Measurements from ENCODE around the gene SLC50A1. TPM values are rescaled to one million over a fixed set of nuclear protein-coding genes. Genes with fewer than 3 reads are reported as not detected.

Gene SLC50A1
- total and polyA plus RNA-seq, 2 of the 8 experiments (the other 6 are each of a cell fraction or from before 2014, with no cell fraction given): 36.5 to 90.8 TPM

- H3K27ac ChIP-seq (ENCODE audit: low read depth, low read length): peak within 1 kb of the TSS; percentile 28; the same call in 1 of the 2 replicates
- peak within 1 kb of the TSS; percentile 60 to 73 (median 67); a peak in 6 of 7 replicates for H3K9ac ChIP-seq (replicated peaks in 1 of 4; ENCODE audit: extremely low read depth in 1 of 4, low read depth in 3 of 4, low read length in 3 of 4)
- H3K9me3 ChIP-seq (ENCODE audit: insufficient read depth in 2 of 2, low read depth in 1 of 2, low read length in 1 of 2): no peaks in the 10 kb centered on the region
- H2BK20ac ChIP-seq (ENCODE audit: low read length): no peak within 1 kb of the TSS
- peak within 1 kb of the TSS; percentile 68 for H4K5ac ChIP-seq (ENCODE audit: insufficient read length, low read depth, low read length)
- H4K8ac ChIP-seq (ENCODE audit: extremely low read depth, insufficient read depth, low read length): peak within 1 kb of the TSS; percentile 88
- no peaks in the 10 kb centered on the region; a peak in 1 of 8 replicates for H3K36me3 ChIP-seq (ENCODE audit: control insufficient read depth in 2 of 4, insufficient read depth in 4 of 4, low read length in 3 of 4)
- DNase-seq (ENCODE audit: low read depth in 1 of 2, low spot score in 2 of 2) (peak in 1 of 2 experiments; percentile 90), FAIRE-seq (no peak)
- peak within 1 kb of the TSS; percentile 91 for H2AFZ ChIP-seq (ENCODE audit: low read length)
- no peak within 1 kb of the TSS for H2BK120ac ChIP-seq (replicated peaks; ENCODE audit: low read depth, low read length)
- peaks cover 10% of the 10 kb centered on the region; the same call in 1 of the 2 replicates for H3K23me2 ChIP-seq (ENCODE audit: low read depth, low read length)
- H3K23ac ChIP-seq (ENCODE audit: insufficient read length): no peak within 1 kb of the TSS
- H2AK5ac ChIP-seq (ENCODE audit: low read depth, low read length): no peak within 1 kb of the TSS; the same call in 1 of the 2 replicates
- peak within 1 kb of the TSS; percentile 72 to 89 for H3K4me2 ChIP-seq (ENCODE audit: insufficient read depth in 1 of 2, low read depth in 2 of 2, low read length in 2 of 2)
- H3K56ac ChIP-seq (replicated peaks; ENCODE audit: insufficient read length, low read depth, low read length): peak within 1 kb of the TSS; percentile 36
- H3K79me2 ChIP-seq (ENCODE audit: control insufficient read depth in 1 of 2, insufficient read depth in 2 of 2, low read length in 2 of 2): peaks cover 0 to 2% of the 10 kb centered on the region in 2 experiments; a peak in 1 of 4 replicates
- H2BK12ac ChIP-seq (ENCODE audit: low read depth, low read length): no peak within 1 kb of the TSS; the same call in 1 of the 2 replicates
- CTCF ChIA-PET (ENCODE audit: partially characterized antibody): interaction anchor here (0.5 to 14.2 kb wide), 3 partner anchors 30 to 232 kb away, joined by 4 to 187 read pairs (median 4); partner anchors contain the start of genes KRTCAP2 and TRIM46
- H3K4ac ChIP-seq (replicated peaks; ENCODE audit: insufficient read length, low read depth, low read length): peak within 1 kb of the TSS; percentile 50
- WGBS, 2 experiments (ENCODE audit: extremely low coverage in 1 of 2, insufficient coverage in 1 of 2, insufficient read length in 1 of 2, insufficient replicate concordance in 2 of 2, low coverage in 1 of 2, low lambda C conversion rate in 2 of 2, missing lambda C conversion rate in 1 of 2): 3% methylated on average over 42 of the region's 42 CpGs; no CpG with 5 or more reads in 1 of the 2 experiments
- peak within 1 kb of the TSS; percentile 67 for H4K91ac ChIP-seq (replicated peaks; ENCODE audit: insufficient read length, low read length)
- no peaks in the 10 kb centered on the region; the same call in 1 of the 2 replicates for H3K79me1 ChIP-seq (ENCODE audit: low read depth, low read length)
- peak within 1 kb of the TSS; percentile 70 to 96 (median 92) for H3K4me3 ChIP-seq (ENCODE audit: extremely low read depth in 1 of 4, insufficient read depth in 2 of 4, low read depth in 3 of 4, low read length in 4 of 4)
- POLR2A ChIA-PET (ENCODE audit: partially characterized antibody): interaction anchor here (0.9 to 1.0 kb wide), 2 partner anchors 9 to 33 kb away, joined by 4 to 8 read pairs; partner anchors contain the start of gene KRTCAP2
- no peaks in the 10 kb centered on the region for H3K27me3 ChIP-seq (replicated peaks in 1 of 4; ENCODE audit: control insufficient read depth in 3 of 4, extremely low read depth in 1 of 4, insufficient read depth in 3 of 4, low read length in 3 of 4)
- H2BK5ac ChIP-seq (ENCODE audit: low read depth, low read length): peak within 1 kb of the TSS; percentile 80
- H3K4me1 ChIP-seq (replicated peaks in 1 of 4; ENCODE audit: control insufficient read depth in 3 of 4, insufficient read depth in 4 of 4, low read length in 3 of 4): peaks cover 0 to 8% (median 7%) of the 10 kb centered on the region in 4 experiments; a peak in 4 of 7 replicates
- H4K20me1 ChIP-seq (replicated peaks in 1 of 2; ENCODE audit: control insufficient read depth in 1 of 2, insufficient read depth in 2 of 2, low read length in 2 of 2): no peaks in the 10 kb centered on the region
- H3K14ac ChIP-seq (ENCODE audit: insufficient read length): no peak within 1 kb of the TSS
- peak within 1 kb of the TSS; percentile 48; the same call in 1 of the 2 replicates for H3K18ac ChIP-seq (ENCODE audit: extremely low read depth, low read length)
- 0 out of 2 replicates have a peak within 1 kb of the TSS, but pooled peaks have one; percentile 61 for H2BK15ac ChIP-seq (ENCODE audit: low read length)
- no peak for TF ChIP-seq SIRT6 (IDR thresholded peaks at IDR 0.05; ENCODE audit: low read length)
- TF ChIP-seq CTBP2 (IDR thresholded peaks at IDR 0.05; ENCODE audit: borderline replicate concordance, insufficient read depth, insufficient read length, low read length): no peak
- TF ChIP-seq KDM1A (IDR thresholded peaks at IDR 0.05; ENCODE audit: borderline replicate concordance, low read length): no peak
- 0 out of 2 replicates have a peak, but pooled peaks have one; percentile 41 for TF ChIP-seq CREB1 (IDR thresholded peaks at IDR 0.05)
- 0 out of 2 replicates have a peak, but pooled peaks have one; percentile 36 for TF ChIP-seq TAF1 (IDR thresholded peaks at IDR 0.05; ENCODE audit: low read depth, low read length)
- no peak for TF ChIP-seq NRF1 (IDR thresholded peaks at IDR 0.05; ENCODE audit: low read depth, low read length)
- no peak for TF ChIP-seq SP1 (IDR thresholded peaks at IDR 0.05; ENCODE audit: low read depth, low read length)
- no peak for TF ChIP-seq CHD1 (IDR thresholded peaks at IDR 0.05; ENCODE audit: low read depth, low read length)
- peak; percentile 58; the same call in 1 of the 2 replicates for TF ChIP-seq PHF8 (conservative IDR thresholded peaks at IDR 0.05; ENCODE audit: low read depth, low read length)
- TF ChIP-seq SUZ12 (IDR thresholded peaks at IDR 0.05; ENCODE audit: low read length): no peak
- no peak for TF ChIP-seq EZH2 (IDR thresholded peaks at IDR 0.05; ENCODE audit: low read depth, low read length, severe bottlenecking)
Measured at GRCh38 chr1:155139895-155140629, 4.4 kb downstream of the SLC50A1 start, which contains the start of gene DPM3. DPM3 (minus strand) TSS chr1:155140531; CDS start chr1:155140240, 291 bp downstream.
